ENCODE results near the gene EDARADD.
"Not testable (repeated sequence)": the region's sequence is repeated elsewhere in the genome, so short reads cannot be mapped to it uniquely, and the experiment has no call there.

EDARADD gene

GRCh38 chr1:236491469-236492136 is 97.5 kb downstream of the EDARADD start:
- DNase-seq: no peak

GRCh38 chr1:236492378-236492777 is 98.3 kb downstream of the EDARADD start:
- DNase-seq: no peak

- DNase-seq: no peak
These were observed 100.0 kb downstream of the EDARADD start for GRCh38 chr1:236494082-236494481.

GRCh38 chr1:236494586-236495466 is 100.7 kb downstream of the EDARADD start:
- no peak for DNase-seq

GRCh38 chr1:236495467-236496112 is 101.5 kb downstream of the EDARADD start:
- peak; percentile 30 for DNase-seq

GRCh38 chr1:236497908-236498307 is 103.8 kb downstream of the EDARADD start:
- no peak for DNase-seq

- DNase-seq: no peak
These were observed 107.0 kb downstream of the EDARADD start for GRCh38 chr1:236501093-236501492.

- DNase-seq: no peak
These were observed 108.5 kb downstream of the EDARADD start for GRCh38 chr1:236502579-236502971.

GRCh38 chr1:236502972-236503639 is 109.0 kb downstream of the EDARADD start:
- no peak for DNase-seq

- not testable (repeated sequence) for DNase-seq
These were observed 110.3 kb downstream of the EDARADD start for GRCh38 chr1:236504338-236504737.

- no peak for DNase-seq
These were observed 113.1 kb downstream of the EDARADD start for GRCh38 chr1:236507022-236507700.

GRCh38 chr1:236508593-236509027 is 114.5 kb downstream of the EDARADD start:
- no peak for DNase-seq

GRCh38 chr1:236509203-236509602 is 115.1 kb downstream of the EDARADD start:
- DNase-seq: no peak

GRCh38 chr1:236509647-236510401 is 115.7 kb downstream of the EDARADD start:
- no peak for DNase-seq

- no peak for DNase-seq
These were observed 117.8 kb downstream of the EDARADD start for GRCh38 chr1:236511735-236512418.

- peak; percentile 74 for DNase-seq
These were observed 120.8 kb downstream of the EDARADD start for GRCh38 chr1:236514703-236515442.

GRCh38 chr1:236515443-236515958 is 121.4 kb downstream of the EDARADD start:
- DNase-seq: peak; percentile 64

- peak; percentile 19 for DNase-seq
These were observed 123.0 kb downstream of the EDARADD start for GRCh38 chr1:236516929-236517704.

GRCh38 chr1:236518322-236518721 is 124.2 kb downstream of the EDARADD start:
- DNase-seq: no peak

Data from NCI-H510A treated with DMSO at 0.1 percent for 48 hours (cell line).